HEK293T (cell line): ENCODE measurements around the gene SHANK3.

Source experiments
- ARNT ChIP-seq: fragments of 450-650 bp; IDR thresholded peaks from 2 replicates; pipeline ENCODE4 v1.6.1; 2017; ENCODE audit warnings: mild to moderate bottlenecking
- BHLHE40 ChIP-seq: fragments of 450-650 bp; IDR thresholded peaks from 2 replicates; pipeline ENCODE4 v1.6.1; 2016; ENCODE audit warnings: mild to moderate bottlenecking, moderate library complexity, borderline replicate concordance
- CTBP1 ChIP-seq: fragments of 450-650 bp; IDR thresholded peaks from 2 replicates; pipeline ENCODE4 v1.6.1; 2016; ENCODE audit warnings: borderline replicate concordance
- ELF4 ChIP-seq: fragments of 450-650 bp; IDR thresholded peaks from 2 replicates; pipeline ENCODE4 v1.6.1; 2017; ENCODE audit warnings: antibody characterized with exemption
- FOXA1 ChIP-seq: fragments of 450-650 bp; IDR thresholded peaks from 2 replicates; pipeline ENCODE4 v1.6.1; 2016; ENCODE audit warnings: mild to moderate bottlenecking
- FOXK2 ChIP-seq: fragments of 450-650 bp; IDR thresholded peaks from 2 replicates; pipeline ENCODE4 v1.6.1; 2016; ENCODE audit warnings: mild to moderate bottlenecking
- FOXM1 ChIP-seq: fragments of 450-650 bp; IDR thresholded peaks from 2 replicates; pipeline ENCODE4 v1.6.1; 2017; ENCODE audit warnings: mild to moderate bottlenecking, borderline replicate concordance
- HDGF ChIP-seq: fragments of 450-650 bp; IDR thresholded peaks from 2 replicates; pipeline ENCODE4 v1.6.1; 2017; ENCODE audit warnings: antibody characterized with exemption, borderline replicate concordance
- LEF1 ChIP-seq: fragments of 450-650 bp; IDR thresholded peaks from 2 replicates; pipeline ENCODE4 v1.6.1; 2017; ENCODE audit warnings: mild to moderate bottlenecking, borderline replicate concordance
- NFRKB ChIP-seq: fragments of 450-650 bp; IDR thresholded peaks from 2 replicates; pipeline ENCODE4 v1.6.1; 2016; ENCODE audit warnings: mild to moderate bottlenecking, moderate library complexity
- PKNOX1 ChIP-seq: fragments of 450-650 bp; IDR thresholded peaks from 2 replicates; pipeline ENCODE4 v1.6.1; 2016
- SP1 ChIP-seq: fragments of 450-650 bp; IDR thresholded peaks from 2 replicates; pipeline ENCODE4 v1.6.1; 2017
- SUZ12 ChIP-seq: fragments of 450-650 bp; IDR thresholded peaks from 2 replicates; pipeline ENCODE4 v1.6.1; 2016; ENCODE audit warnings: mild to moderate bottlenecking
- ZNF384 ChIP-seq: fragments of 450-650 bp; IDR thresholded peaks from 2 replicates; pipeline ENCODE4 v1.6.1; 2016

GRCh38 chr22:50678218-50678650 is 5.6 kb downstream of the SHANK3 start:
- TF ChIP-seq ZNF384: no peak
- TF ChIP-seq LEF1: no peak
- TF ChIP-seq FOXK2: no peak
- no peak for TF ChIP-seq ARNT
- TF ChIP-seq ELF4: no peak
- TF ChIP-seq FOXM1: no peak
- TF ChIP-seq SUZ12: no peak
- TF ChIP-seq NFRKB: no peak
- no peak for TF ChIP-seq PKNOX1
- TF ChIP-seq SP1: no peak
- no peak for TF ChIP-seq HDGF
- TF ChIP-seq CTBP1: no peak
- TF ChIP-seq FOXA1: no peak
- TF ChIP-seq BHLHE40: no peak
